ENCODE data around the gene RRP15.

DNA sequence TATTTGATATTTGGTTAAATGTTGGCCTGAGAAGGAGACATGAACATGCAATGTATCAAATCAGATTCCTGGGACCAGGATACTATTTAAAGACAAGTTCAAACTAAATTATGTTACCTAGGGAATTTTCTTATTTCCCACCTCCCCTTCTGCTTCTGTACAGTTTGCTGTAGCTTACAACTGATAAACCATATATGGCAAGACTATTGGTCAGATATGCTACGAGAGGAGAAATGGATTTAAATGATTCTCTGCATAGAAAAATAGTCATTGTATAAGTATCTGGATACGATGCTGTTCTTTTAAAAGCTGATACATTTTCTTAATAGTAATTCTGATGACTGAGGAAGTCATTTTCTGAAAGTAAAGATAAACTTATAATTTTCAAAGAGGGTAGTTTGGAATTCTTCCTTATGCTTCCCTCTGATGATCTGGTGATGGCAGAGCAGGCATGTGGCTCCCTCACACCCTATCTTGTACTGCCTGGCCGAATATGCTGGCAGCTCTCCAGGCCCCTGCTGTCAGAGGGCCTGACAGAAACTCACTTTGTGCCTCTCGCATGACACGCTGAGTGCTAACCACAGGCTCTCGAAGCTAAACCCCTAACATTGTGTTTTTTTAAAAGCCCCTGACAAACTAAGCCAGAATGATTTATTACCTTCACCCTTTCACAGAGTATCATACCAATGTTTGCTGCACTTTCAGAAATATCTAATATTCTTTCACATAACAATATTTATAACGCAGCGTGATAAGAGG lies 19.4 kb downstream of the RRP15 start:
- TF ChIP-seq, protein P1, sequence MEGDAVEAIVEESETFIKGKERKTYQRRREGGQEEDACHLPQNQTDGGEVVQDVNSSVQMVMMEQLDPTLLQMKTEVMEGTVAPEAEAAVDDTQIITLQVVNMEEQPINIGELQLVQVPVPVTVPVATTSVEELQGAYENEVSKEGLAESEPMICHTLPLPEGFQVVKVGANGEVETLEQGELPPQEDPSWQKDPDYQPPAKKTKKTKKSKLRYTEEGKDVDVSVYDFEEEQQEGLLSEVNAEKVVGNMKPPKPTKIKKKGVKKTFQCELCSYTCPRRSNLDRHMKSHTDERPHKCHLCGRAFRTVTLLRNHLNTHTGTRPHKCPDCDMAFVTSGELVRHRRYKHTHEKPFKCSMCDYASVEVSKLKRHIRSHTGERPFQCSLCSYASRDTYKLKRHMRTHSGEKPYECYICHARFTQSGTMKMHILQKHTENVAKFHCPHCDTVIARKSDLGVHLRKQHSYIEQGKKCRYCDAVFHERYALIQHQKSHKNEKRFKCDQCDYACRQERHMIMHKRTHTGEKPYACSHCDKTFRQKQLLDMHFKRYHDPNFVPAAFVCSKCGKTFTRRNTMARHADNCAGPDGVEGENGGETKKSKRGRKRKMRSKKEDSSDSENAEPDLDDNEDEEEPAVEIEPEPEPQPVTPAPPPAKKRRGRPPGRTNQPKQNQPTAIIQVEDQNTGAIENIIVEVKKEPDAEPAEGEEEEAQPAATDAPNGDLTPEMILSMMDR (conservative IDR thresholded peaks at IDR 0.05; ENCODE audit: low read length), result no peak
- TF ChIP-seq EZH2phosphoT487 (IDR thresholded peaks at IDR 0.05; ENCODE audit: borderline replicate concordance), result no peak
